ENCODE results near the gene KRTAP10-11.

The KRTAP10-11 gene

GRCh38 chr21:44612669-44613229 is 33.5 kb upstream of the KRTAP10-11 start:
- no peaks in the 10 kb centered on the region for H3K9me3 ChIP-seq (ENCODE audit: control insufficient read depth, low read length)
- no peak overlapping the region for H3K4me2 ChIP-seq (ENCODE audit: low read length)
- no peak overlapping the region for H3K27ac ChIP-seq
- H3K4me1 ChIP-seq, result no peaks in the 10 kb centered on the region
- H3K4me3 ChIP-seq (ENCODE audit: low read depth, low read length), result no peak overlapping the region
- TF ChIP-seq, protein P1, sequence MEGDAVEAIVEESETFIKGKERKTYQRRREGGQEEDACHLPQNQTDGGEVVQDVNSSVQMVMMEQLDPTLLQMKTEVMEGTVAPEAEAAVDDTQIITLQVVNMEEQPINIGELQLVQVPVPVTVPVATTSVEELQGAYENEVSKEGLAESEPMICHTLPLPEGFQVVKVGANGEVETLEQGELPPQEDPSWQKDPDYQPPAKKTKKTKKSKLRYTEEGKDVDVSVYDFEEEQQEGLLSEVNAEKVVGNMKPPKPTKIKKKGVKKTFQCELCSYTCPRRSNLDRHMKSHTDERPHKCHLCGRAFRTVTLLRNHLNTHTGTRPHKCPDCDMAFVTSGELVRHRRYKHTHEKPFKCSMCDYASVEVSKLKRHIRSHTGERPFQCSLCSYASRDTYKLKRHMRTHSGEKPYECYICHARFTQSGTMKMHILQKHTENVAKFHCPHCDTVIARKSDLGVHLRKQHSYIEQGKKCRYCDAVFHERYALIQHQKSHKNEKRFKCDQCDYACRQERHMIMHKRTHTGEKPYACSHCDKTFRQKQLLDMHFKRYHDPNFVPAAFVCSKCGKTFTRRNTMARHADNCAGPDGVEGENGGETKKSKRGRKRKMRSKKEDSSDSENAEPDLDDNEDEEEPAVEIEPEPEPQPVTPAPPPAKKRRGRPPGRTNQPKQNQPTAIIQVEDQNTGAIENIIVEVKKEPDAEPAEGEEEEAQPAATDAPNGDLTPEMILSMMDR (IDR thresholded peaks at IDR 0.05), result no peak
- no peak overlapping the region for H2AFZ ChIP-seq
- H3K9ac ChIP-seq, result no peak overlapping the region
- no peaks in the 10 kb centered on the region for H3K36me3 ChIP-seq (ENCODE audit: control insufficient read depth, insufficient read depth, low read length)
- H3K79me2 ChIP-seq, result no peaks in the 10 kb centered on the region
- H3K27me3 ChIP-seq (ENCODE audit: control insufficient read depth, insufficient read depth, low read length), result no peaks in the 10 kb centered on the region

DNA sequence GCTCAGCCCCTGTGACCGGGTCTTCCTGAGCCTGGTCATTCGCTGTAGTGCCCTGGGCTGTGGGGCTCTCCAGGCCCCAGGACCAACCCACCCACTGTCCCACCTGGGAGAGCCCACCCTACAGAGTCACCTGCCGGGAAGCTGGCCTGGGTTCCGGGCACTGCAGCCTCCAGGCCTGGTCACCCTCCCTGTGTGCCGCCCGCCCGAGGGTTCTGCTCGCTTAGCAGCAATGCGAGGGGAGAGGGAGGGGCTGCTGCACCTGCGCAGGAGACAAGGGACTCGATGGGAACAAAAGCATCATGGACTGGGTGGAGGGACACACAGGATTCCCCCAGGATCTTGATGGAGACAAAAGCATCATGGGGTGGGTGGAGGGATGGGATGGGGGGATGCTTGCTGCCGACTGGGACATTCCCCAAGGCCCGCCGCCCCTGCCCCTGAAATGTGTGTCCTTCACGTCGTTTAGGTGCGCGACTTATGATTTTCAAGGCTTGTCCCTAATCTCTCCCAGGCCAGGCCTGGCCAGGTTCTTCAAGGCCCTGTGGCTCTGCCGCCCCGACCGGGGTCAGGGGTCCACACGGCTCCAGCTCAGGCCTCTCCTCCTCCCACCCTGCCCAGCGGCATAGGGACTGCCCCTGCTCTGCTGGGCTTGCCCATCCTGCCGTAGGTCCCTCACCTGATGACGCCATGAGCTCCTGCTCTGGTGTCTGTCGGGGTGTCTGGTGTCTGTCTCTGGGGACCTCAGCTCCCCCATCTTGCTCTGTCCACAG is 32.6 kb upstream of the KRTAP10-11 start:
- TF ChIP-seq, protein P1 (IDR thresholded peaks at IDR 0.05), result no peak
- Histone ChIP-seq H3K27me3 (ENCODE audit: control insufficient read depth, insufficient read depth, low read length) (no peaks in the 10 kb centered on the region), H3K4me1 (no peaks in the 10 kb centered on the region), H3K4me3 (ENCODE audit: low read depth, low read length) (no peak overlapping the region), H2AFZ (no peak overlapping the region), H3K9ac (no peak overlapping the region), H3K4me2 (ENCODE audit: low read length) (no peak overlapping the region), H3K27ac (no peak overlapping the region), H3K9me3 (ENCODE audit: control insufficient read depth, low read length) (no peaks in the 10 kb centered on the region), H3K79me2 (no peaks in the 10 kb centered on the region), H3K36me3 (ENCODE audit: control insufficient read depth, insufficient read depth, low read length) (no peaks in the 10 kb centered on the region)

GRCh38 chr21:44614161-44614631 is 32.0 kb upstream of the KRTAP10-11 start:
- TF ChIP-seq, protein P1 (IDR thresholded peaks at IDR 0.05), result no peak
- no peaks in the 10 kb centered on the region for H3K4me1 ChIP-seq
- H3K36me3 ChIP-seq (ENCODE audit: control insufficient read depth, insufficient read depth, low read length), result no peaks in the 10 kb centered on the region
- H3K9ac ChIP-seq, result no peak overlapping the region
- no peak overlapping the region for H3K27ac ChIP-seq
- H2AFZ ChIP-seq, result no peak overlapping the region
- no peaks in the 10 kb centered on the region for H3K79me2 ChIP-seq
- no peak overlapping the region for H3K4me3 ChIP-seq (ENCODE audit: low read depth, low read length)
- H3K4me2 ChIP-seq (ENCODE audit: low read length), result no peak overlapping the region
- no peaks in the 10 kb centered on the region for H3K27me3 ChIP-seq (ENCODE audit: control insufficient read depth, insufficient read depth, low read length)
- no peaks in the 10 kb centered on the region for H3K9me3 ChIP-seq (ENCODE audit: control insufficient read depth, low read length)

DNA sequence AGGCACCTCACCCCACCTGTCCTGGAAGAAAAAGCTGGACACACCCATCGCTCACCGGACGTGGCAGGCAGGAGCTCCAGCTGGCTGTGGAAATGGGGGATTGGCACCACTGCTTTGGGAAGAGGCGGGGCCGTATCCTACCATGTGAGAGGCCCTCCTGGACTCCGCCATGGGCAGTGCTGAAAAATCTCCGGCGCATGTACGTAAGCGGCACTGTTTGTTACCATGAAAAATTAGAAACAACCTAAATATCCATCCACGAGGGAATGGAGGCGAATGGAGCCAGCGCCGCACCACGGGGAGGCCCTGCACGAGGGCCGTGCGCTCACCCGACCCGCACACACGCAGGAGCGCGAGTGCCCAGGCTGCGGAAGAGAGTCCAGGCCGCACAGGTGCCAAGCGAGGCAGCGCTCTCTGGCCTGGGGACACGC is 31.2 kb upstream of the KRTAP10-11 start:
- no peaks in the 10 kb centered on the region for H3K9me3 ChIP-seq (ENCODE audit: control insufficient read depth, low read length)
- H3K79me2 ChIP-seq, result no peaks in the 10 kb centered on the region
- TF ChIP-seq, protein P1 (IDR thresholded peaks at IDR 0.05), result no peak
- H3K4me2 ChIP-seq (ENCODE audit: low read length), result no peak overlapping the region
- H3K36me3 ChIP-seq (ENCODE audit: control insufficient read depth, insufficient read depth, low read length), result no peaks in the 10 kb centered on the region
- H3K27ac ChIP-seq, result no peak overlapping the region
- H3K4me3 ChIP-seq (ENCODE audit: low read depth, low read length), result no peak overlapping the region
- no peak overlapping the region for H2AFZ ChIP-seq
- H3K27me3 ChIP-seq (ENCODE audit: control insufficient read depth, insufficient read depth, low read length), result no peaks in the 10 kb centered on the region
- no peaks in the 10 kb centered on the region for H3K4me1 ChIP-seq
- H3K9ac ChIP-seq, result no peak overlapping the region

Data from parathyroid adenoma (tissue), 2 donors.